HUDEP-2 (cell line): Measurements from ENCODE around the gene CIB4.

Source experiments
- DNase-seq, 76 experiments: peaks; one replicate each; lab custom pipeline; 2025; ENCODE audit not compliant: unreplicated experiment in 76 of 76; lab: John Stamatoyannopoulos, UW

The CIB4 gene

DNA sequence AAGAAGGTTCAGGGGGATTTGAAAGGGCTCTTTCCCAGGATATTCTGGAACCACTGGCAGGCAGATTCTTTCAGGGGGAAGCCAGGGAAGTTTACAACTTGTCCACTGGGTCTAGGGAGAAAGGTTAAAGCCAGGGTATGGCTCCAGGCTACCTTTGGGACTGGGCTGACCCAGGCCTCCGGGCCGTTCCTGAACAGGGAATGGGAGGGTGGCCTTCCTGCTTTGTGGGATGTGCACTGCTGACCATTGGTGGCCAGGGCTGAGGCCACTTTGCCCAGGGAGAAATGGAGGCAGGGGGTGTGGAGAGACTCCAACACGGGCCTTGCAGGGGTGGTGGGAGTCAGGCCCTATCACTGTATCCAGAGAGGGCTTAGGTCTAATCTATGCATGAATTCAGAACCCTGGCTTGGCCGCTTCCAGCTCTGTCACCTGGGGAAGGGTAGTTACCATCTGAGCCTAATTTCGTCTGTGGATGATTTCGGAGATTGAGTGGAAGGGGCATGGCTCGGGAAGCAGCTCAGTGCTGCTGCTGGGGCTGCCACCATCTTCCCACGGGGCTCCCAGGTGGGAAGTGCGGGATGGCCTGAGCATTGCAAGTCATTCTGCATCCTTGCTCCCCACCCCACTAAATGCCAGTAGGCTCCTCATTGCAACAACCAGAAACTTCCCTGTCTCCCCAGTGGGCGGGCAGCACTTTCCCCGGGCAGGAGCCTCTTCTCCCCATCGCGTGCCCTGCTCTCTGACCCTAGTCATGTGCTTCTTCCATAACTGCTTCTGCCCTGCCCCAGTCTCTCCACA lies 106.1 kb downstream of the CIB4 start:
- no peak for DNase-seq

- DNase-seq = no peak
Measured at GRCh38 chr2:26534098-26534864, 106.9 kb downstream of the CIB4 start.

DNA sequence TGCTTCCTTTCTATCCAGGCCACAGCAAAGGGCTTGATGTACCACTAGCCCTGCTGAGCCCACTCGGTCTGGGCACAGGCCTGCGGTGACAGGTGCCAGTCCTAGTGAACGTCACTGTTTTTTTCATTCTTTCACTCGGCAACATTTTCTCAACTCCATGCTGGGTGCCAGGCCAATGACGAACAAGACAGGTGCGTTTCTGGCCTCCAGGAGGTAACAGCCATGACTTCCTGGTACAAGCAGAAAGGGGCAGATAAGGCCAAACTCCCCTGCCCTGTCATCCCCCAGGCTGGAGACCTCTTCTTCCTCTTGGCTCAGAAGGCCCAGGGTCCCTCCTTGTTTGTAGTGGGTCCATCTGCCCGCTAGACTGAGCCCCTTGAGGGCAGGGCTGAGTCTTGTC lies 107.5 kb downstream of the CIB4 start:
- no peak for DNase-seq

GRCh38 chr2:26532301-26533250 lies 108.6 kb downstream of the CIB4 start:
- DNase-seq = peak in 1 of 76 experiments; percentile 3
